Measurements from ENCODE around the gene OLAH.
"Not testable (repeated sequence)": the region's sequence is repeated elsewhere in the genome, so short reads cannot be mapped to it uniquely, and the experiment has no call there.

DNA sequence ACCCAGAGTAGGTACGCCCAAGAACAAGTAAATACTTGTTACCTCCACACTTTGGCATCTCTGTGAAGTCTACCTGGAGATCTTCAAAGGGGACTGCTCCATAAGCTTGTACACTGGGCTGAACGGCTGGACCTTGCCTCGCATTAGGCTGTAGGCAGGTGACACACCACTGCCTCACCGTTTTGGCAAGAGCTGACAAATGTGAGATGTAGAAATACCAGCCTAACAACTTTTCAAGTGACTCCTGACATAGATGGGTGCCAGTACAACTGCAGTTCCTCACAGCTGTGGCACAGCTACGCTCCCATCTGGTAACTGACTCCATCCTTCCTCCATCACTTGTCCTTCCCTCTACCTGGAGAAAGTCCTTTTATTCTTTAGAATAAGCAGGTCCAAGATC lies 30.2 kb upstream of the OLAH start:
- not testable (repeated sequence) for TF ChIP-seq POLR2A, POLR2AphosphoS5 (IDR thresholded peaks at IDR 0.05)
- TF ChIP-seq, protein P1, sequence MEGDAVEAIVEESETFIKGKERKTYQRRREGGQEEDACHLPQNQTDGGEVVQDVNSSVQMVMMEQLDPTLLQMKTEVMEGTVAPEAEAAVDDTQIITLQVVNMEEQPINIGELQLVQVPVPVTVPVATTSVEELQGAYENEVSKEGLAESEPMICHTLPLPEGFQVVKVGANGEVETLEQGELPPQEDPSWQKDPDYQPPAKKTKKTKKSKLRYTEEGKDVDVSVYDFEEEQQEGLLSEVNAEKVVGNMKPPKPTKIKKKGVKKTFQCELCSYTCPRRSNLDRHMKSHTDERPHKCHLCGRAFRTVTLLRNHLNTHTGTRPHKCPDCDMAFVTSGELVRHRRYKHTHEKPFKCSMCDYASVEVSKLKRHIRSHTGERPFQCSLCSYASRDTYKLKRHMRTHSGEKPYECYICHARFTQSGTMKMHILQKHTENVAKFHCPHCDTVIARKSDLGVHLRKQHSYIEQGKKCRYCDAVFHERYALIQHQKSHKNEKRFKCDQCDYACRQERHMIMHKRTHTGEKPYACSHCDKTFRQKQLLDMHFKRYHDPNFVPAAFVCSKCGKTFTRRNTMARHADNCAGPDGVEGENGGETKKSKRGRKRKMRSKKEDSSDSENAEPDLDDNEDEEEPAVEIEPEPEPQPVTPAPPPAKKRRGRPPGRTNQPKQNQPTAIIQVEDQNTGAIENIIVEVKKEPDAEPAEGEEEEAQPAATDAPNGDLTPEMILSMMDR (IDR thresholded peaks at IDR 0.05): not testable (repeated sequence)

All from breast epithelium (tissue), 3 donors.